ENCODE data around the gene SLC48A1. TPM values are rescaled to one million over a fixed set of nuclear protein-coding genes. Genes with fewer than 3 reads are reported as not detected.
A peak's percentile ranks its signal among the peaks of the same experiment; 100 is the strongest.

The SLC48A1 gene
- total RNA-seq, 2 donors from 2014 or later: 5.2 to 7.4 TPM

- DNase-seq (ENCODE audit: low spot score in 2 of 2): peak in 1 of 2 donors; percentile 79
- H3K9me3 Mint-ChIP-seq: no peaks in the 10 kb centered on the region
- peak; percentile 61 to 78 for ATAC-seq
- no peak overlapping the region for H3K27ac Mint-ChIP-seq
- no peaks in the 10 kb centered on the region for H3K36me3 Mint-ChIP-seq
These were observed 5.8 kb upstream of the SLC48A1 start for GRCh38 chr12:47767216-47767724.

- ATAC-seq: no peak
- H3K36me3 Mint-ChIP-seq: no peaks in the 10 kb centered on the region
- DNase-seq (ENCODE audit: low spot score in 2 of 2): no peak
- H3K27ac Mint-ChIP-seq: no peak overlapping the region
- no peaks in the 10 kb centered on the region for H3K9me3 Mint-ChIP-seq
These were observed 4.7 kb upstream of the SLC48A1 start for GRCh38 chr12:47768323-47768811.

GRCh38 chr12:47769234-47770085 is 3.6 kb upstream of the SLC48A1 start:
- DNase-seq (ENCODE audit: low spot score in 2 of 2): no peak
- ATAC-seq: no peak
- Mint-ChIP-seq H3K9me3 (no peaks in the 10 kb centered on the region), H3K27ac (no peak overlapping the region), H3K36me3 (no peaks in the 10 kb centered on the region)

- Mint-ChIP-seq H3K36me3 (no peaks in the 10 kb centered on the region), H3K9me3 (no peaks in the 10 kb centered on the region), H3K27ac (no peak overlapping the region)
- ATAC-seq (no peak), DNase-seq (ENCODE audit: low spot score in 2 of 2) (no peak)
These were observed 2.8 kb upstream of the SLC48A1 start for GRCh38 chr12:47770086-47770726.

GRCh38 chr12:47771304-47771703 is 1.7 kb upstream of the SLC48A1 start:
- DNase-seq (ENCODE audit: low spot score in 2 of 2) (no peak), ATAC-seq (no peak)
- no peak overlapping the region for H3K27ac Mint-ChIP-seq
- H3K36me3 Mint-ChIP-seq: no peaks in the 10 kb centered on the region
- no peaks in the 10 kb centered on the region for H3K9me3 Mint-ChIP-seq

GRCh38 chr12:47772094-47772660 is 861 bp upstream of the SLC48A1 start:
- peak overlapping the region in 1 of 2 donors; percentile 81 for H3K27ac Mint-ChIP-seq
- H3K36me3 Mint-ChIP-seq: no peaks in the 10 kb centered on the region
- H3K9me3 Mint-ChIP-seq: no peaks in the 10 kb centered on the region
- DNase-seq (ENCODE audit: low spot score in 2 of 2): no peak
- no peak for ATAC-seq

- DNase-seq (ENCODE audit: low spot score in 2 of 2) (no peak), ATAC-seq (no peak)
- Mint-ChIP-seq H3K27ac (peak overlapping the region in 1 of 2 donors; percentile 81), H3K36me3 (no peaks in the 10 kb centered on the region), H3K9me3 (no peaks in the 10 kb centered on the region)
These were observed 338 bp upstream of the SLC48A1 start for GRCh38 chr12:47772738-47773061.

GRCh38 chr12:47773858-47774580 is 981 bp downstream of the SLC48A1 start:
- Mint-ChIP-seq H3K36me3 (no peaks in the 10 kb centered on the region), H3K27ac (peak overlapping the region; percentile 75 to 92), H3K9me3 (no peaks in the 10 kb centered on the region)
- DNase-seq (ENCODE audit: low spot score in 2 of 2) (no peak), ATAC-seq (no peak)

GRCh38 chr12:47774663-47775062 is 1.6 kb downstream of the SLC48A1 start:
- H3K36me3 Mint-ChIP-seq: no peaks in the 10 kb centered on the region
- H3K27ac Mint-ChIP-seq: peak overlapping the region in 1 of 2 donors; percentile 92

GRCh38 chr12:47775100-47775911 is 2.3 kb downstream of the SLC48A1 start:
- peak overlapping the region in 1 of 2 donors; percentile 93 for H3K27ac Mint-ChIP-seq
- no peaks in the 10 kb centered on the region for H3K9me3 Mint-ChIP-seq
- no peak for DNase-seq (ENCODE audit: low spot score in 2 of 2)
- ATAC-seq: no peak
- no peaks in the 10 kb centered on the region for H3K36me3 Mint-ChIP-seq

More at GRCh38 chr12:47774663-47775062, 1.6 kb downstream of the SLC48A1 start:
- DNase-seq (ENCODE audit: low spot score in 2 of 2) (no peak), ATAC-seq (no peak)
- no peaks in the 10 kb centered on the region for H3K9me3 Mint-ChIP-seq

GRCh38 chr12:47776471-47777143 is 3.6 kb downstream of the SLC48A1 start:
- Mint-ChIP-seq H3K27ac (peak overlapping the region; percentile 69 to 93), H3K36me3 (no peaks in the 10 kb centered on the region)
- ATAC-seq: no peak

GRCh38 chr12:47777151-47777550 is 4.1 kb downstream of the SLC48A1 start:
- H3K36me3 Mint-ChIP-seq: no peaks in the 10 kb centered on the region
- ATAC-seq (no peak), DNase-seq (ENCODE audit: low spot score in 2 of 2) (no peak)
- peak overlapping the region; percentile 69 to 93 for H3K27ac Mint-ChIP-seq
- no peaks in the 10 kb centered on the region for H3K9me3 Mint-ChIP-seq

More at GRCh38 chr12:47776471-47777143, 3.6 kb downstream of the SLC48A1 start:
- DNase-seq (ENCODE audit: low spot score in 2 of 2): no peak
- no peaks in the 10 kb centered on the region for H3K9me3 Mint-ChIP-seq

- no peaks in the 10 kb centered on the region for H3K36me3 Mint-ChIP-seq
- H3K27ac Mint-ChIP-seq: peak overlapping the region; percentile 69 to 94
- DNase-seq (ENCODE audit: low spot score in 2 of 2) (no peak), ATAC-seq (no peak)
- H3K9me3 Mint-ChIP-seq: no peaks in the 10 kb centered on the region
These were observed 4.9 kb downstream of the SLC48A1 start for GRCh38 chr12:47777741-47778558.

GRCh38 chr12:47778881-47779280 is 5.8 kb downstream of the SLC48A1 start:
- Mint-ChIP-seq H3K36me3 (no peaks in the 10 kb centered on the region), H3K9me3 (no peaks in the 10 kb centered on the region), H3K27ac (peak overlapping the region in 1 of 2 donors; percentile 79)
- DNase-seq (ENCODE audit: low spot score in 2 of 2): no peak
- peak in 1 of 2 donors; percentile 0 for ATAC-seq

Measured in activated naive CD4-positive, alpha-beta T cell treated with anti-CD3 and anti-CD28 coated beads, Interleukin-2, amount 50 U/mL, for 72 hours (primary cell).